ENCODE results near the gene MTUS2.

Gene MTUS2

GRCh38 chr13:29109987-29110386 lies 289.8 kb downstream of the MTUS2 start:
- no peak for TF ChIP-seq CTCF (IDR thresholded peaks at IDR 0.05)

GRCh38 chr13:29111446-29111845 lies 291.3 kb downstream of the MTUS2 start:
- no peak for TF ChIP-seq CTCF (IDR thresholded peaks at IDR 0.05)

GRCh38 chr13:29115842-29116241 lies 295.7 kb downstream of the MTUS2 start:
- TF ChIP-seq CTCF (IDR thresholded peaks at IDR 0.05) = no peak

DNA sequence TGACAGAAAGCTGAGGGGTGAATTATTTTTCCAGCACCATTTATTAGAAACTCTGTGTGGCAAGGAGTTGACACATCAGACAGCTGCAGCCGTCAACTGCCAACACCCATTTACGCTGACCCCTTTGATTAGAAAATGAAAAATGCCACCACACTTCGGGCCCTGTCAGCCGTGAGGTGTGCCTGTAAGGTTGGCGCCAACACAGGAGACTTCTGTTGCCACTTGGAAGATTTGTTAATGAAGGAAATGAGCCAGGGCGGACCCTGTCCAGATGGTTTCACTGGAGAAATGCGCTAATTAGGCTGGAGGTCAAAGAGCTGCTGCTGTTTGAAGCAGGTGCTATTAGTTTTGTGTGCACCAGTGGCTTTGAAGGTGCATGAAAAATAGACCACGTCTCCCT lies 297.5 kb downstream of the MTUS2 start:
- TF ChIP-seq CTCF (IDR thresholded peaks at IDR 0.05) = no peak

DNA sequence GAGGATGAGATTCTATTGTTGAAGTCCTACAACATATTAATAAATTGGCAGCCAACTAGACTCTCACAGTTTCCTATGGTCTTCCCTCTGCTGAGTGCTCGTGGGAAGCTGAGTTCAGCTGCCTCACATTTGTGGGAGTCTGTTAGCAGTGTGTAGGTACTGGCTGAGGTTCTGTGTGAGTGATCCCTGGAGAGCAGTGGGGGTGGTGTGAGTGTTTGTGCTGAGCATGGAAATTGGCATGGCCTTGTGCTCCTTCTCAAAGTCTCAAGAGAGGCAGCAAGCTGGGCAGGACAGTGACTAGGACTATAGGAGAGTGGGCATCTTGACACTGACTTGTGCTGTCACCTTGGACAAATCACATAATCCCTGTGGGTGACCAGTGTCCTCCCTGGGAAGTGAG lies 298.3 kb downstream of the MTUS2 start:
- no peak for TF ChIP-seq CTCF (IDR thresholded peaks at IDR 0.05)

GRCh38 chr13:29125191-29125933 lies 305.2 kb downstream of the MTUS2 start:
- no peak for TF ChIP-seq CTCF (IDR thresholded peaks at IDR 0.05)

DNA sequence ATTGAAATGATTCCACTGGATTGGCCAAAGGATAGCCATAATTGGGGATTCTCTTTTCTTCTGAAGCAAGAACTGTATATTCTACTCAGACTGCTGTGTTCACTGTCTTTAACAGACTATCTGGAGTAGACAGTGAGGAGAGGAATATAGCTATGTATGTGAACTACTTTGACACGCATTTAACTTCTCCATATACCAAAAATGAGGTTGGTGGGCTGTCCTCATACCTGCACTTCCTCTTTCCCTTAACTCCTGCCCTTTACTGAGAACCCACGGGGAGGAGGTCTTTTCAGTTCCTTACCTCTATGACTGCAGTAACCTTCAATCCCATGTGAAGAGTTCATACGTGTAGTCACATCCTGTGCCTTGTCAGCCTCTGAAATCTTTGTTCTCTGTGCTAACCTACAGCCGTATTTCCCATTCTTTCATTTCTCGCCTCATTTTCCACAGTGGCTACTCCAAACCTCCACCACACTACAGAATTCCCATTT lies 305.8 kb downstream of the MTUS2 start:
- no peak for TF ChIP-seq CTCF (IDR thresholded peaks at IDR 0.05)

- TF ChIP-seq CTCF (IDR thresholded peaks at IDR 0.05) = no peak
Measured at GRCh38 chr13:29129616-29130015, 309.5 kb downstream of the MTUS2 start.
